Measurements from ENCODE around the gene RFPL1. TPM values are rescaled to one million over a fixed set of nuclear protein-coding genes. Genes with fewer than 3 reads are reported as not detected.

The RFPL1 gene
- total RNA-seq, 1 donor from 2014 or later = not detected

- Mint-ChIP-seq H3K27ac (ENCODE audit: unreplicated experiment) (no peak overlapping the region), H3K9me3 (peaks cover 9% of the 10 kb centered on the region), H3K27me3 (ENCODE audit: low read depth) (no peaks in the 10 kb centered on the region), H3K4me1 (no peaks in the 10 kb centered on the region), H3K4me3 (no peak overlapping the region), H3K36me3 (ENCODE audit: low read depth) (peaks cover 16% of the 10 kb centered on the region)
- no peak for TF ChIP-seq CTCF (conservative IDR thresholded peaks at IDR 0.05)
- no peak for DNase-seq (ENCODE audit: low read depth, low spot score)
Observed at GRCh38 chr22:29491012-29491411, 52.6 kb downstream of the RFPL1 start.

Other genes starting within 250 kb of the RFPL1 start
- 9.0 and 10.4 TPM in 2 replicates for gene EMID1, start 232.7 kb upstream of the RFPL1 start, total RNA-seq
- gene RHBDD3, start 170.6 kb upstream of the RFPL1 start, total RNA-seq = 64.9 and 65.6 TPM in 2 replicates
- gene EWSR1, start 170.3 kb upstream of the RFPL1 start, total RNA-seq = 483 and 497 TPM in 2 replicates
- gene GAS2L1, start 131.9 kb upstream of the RFPL1 start, total RNA-seq = 7.8 and 8.9 TPM in 2 replicates
- gene RASL10A, start 122.9 kb upstream of the RFPL1 start, total RNA-seq = 0.27 and 0.63 TPM in 2 replicates
- 56.7 and 58.4 TPM in 2 replicates for gene AP1B1, start 50.0 kb upstream of the RFPL1 start, total RNA-seq
- 2.9 and 3.9 TPM in 2 replicates for gene NEFH, start 41.6 kb downstream of the RFPL1 start, total RNA-seq
- gene THOC5, start 115.2 kb downstream of the RFPL1 start, total RNA-seq = 73.2 and 77.1 TPM in 2 replicates
- gene NIPSNAP1, start 142.5 kb downstream of the RFPL1 start, total RNA-seq = 141 and 147 TPM in 2 replicates
- 48.1 and 48.4 TPM in 2 replicates for gene NF2, start 165.1 kb downstream of the RFPL1 start, total RNA-seq